OCI-LY3 (cell line): Measurements from ENCODE around the gene CD109.

Experiments used
- EZH2phosphoT487 ChIP-seq: fragments of 200-600 bp; shearing (Covaris generic); IDR thresholded peaks from 2 replicates; pipeline ENCODE4 v1.6.1; 2018; ENCODE audit warnings: antibody characterized with exemption, mixed run types, low read depth
- TF ChIP-seq, protein P1 (sequence below): fragments of 200-600, 300-600 bp; sonication (generic); IDR thresholded peaks from 2 replicates; pipeline ENCODE4 v1.5.1; 2014; ENCODE audit warnings: antibody characterized with exemption, low read length, low read depth

GRCh38 chr6:73743081-73743480 is 47.1 kb downstream of the CD109 start:
- TF ChIP-seq, protein P1, sequence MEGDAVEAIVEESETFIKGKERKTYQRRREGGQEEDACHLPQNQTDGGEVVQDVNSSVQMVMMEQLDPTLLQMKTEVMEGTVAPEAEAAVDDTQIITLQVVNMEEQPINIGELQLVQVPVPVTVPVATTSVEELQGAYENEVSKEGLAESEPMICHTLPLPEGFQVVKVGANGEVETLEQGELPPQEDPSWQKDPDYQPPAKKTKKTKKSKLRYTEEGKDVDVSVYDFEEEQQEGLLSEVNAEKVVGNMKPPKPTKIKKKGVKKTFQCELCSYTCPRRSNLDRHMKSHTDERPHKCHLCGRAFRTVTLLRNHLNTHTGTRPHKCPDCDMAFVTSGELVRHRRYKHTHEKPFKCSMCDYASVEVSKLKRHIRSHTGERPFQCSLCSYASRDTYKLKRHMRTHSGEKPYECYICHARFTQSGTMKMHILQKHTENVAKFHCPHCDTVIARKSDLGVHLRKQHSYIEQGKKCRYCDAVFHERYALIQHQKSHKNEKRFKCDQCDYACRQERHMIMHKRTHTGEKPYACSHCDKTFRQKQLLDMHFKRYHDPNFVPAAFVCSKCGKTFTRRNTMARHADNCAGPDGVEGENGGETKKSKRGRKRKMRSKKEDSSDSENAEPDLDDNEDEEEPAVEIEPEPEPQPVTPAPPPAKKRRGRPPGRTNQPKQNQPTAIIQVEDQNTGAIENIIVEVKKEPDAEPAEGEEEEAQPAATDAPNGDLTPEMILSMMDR: no peak
- no peak for TF ChIP-seq EZH2phosphoT487
